OCI-LY7 (cell line): ENCODE results near the gene LCE3D. TPM values are rescaled to one million over a fixed set of nuclear protein-coding genes. Genes with fewer than 3 reads are reported as not detected.

Experiments used
- BruUV-seq: library from RNA; stranded (reverse); fragments of 400-500 nt; replicated peaks from 2 replicates; lab custom pipeline; 2021; lab: Mats Ljungman, UMichigan
- CTCF ChIA-PET: fragments of 300-600 bp; sonication (Branson Sonifier 250); formaldehyde crosslinking; loops from one replicate; lab custom pipeline; 2022; ENCODE audit warnings: antibody characterized with exemption; ENCODE audit not compliant: unreplicated experiment; lab: Charles Lee
- POLR2A ChIA-PET: fragments of 300-600 bp; sonication (Branson Sonifier 250); formaldehyde crosslinking; loops from one replicate; lab custom pipeline; 2022; ENCODE audit warnings: antibody characterized with exemption; lab: Charles Lee
- DNase-seq: peaks from one replicate; pipeline ENCODE4 v3.0.0-alpha.2; 2015; ENCODE audit warnings: low spot score
- H2AFZ ChIP-seq: fragments of 200-600 bp; sonication (generic), shearing (Covaris generic); 2 replicates; pipeline ENCODE4 v1.6.1; 2014; ENCODE audit warnings: mild to moderate bottlenecking, antibody characterized with exemption, low read length, moderate library complexity
- H3K27ac ChIP-seq: fragments of 200-600 bp; sonication (generic); 2 replicates; pipeline ENCODE4 v1.5.1; 2014; ENCODE audit warnings: mixed run types, low read depth, mild to moderate bottlenecking, moderate library complexity, low read length, inconsistent platforms; ENCODE audit not compliant: poor library complexity, severe bottlenecking
- H3K36me3 ChIP-seq: fragments of 200-600 bp; sonication (generic); 2 replicates; pipeline ENCODE4 v1.6.1; 2014; ENCODE audit warnings: mild to moderate bottlenecking, antibody characterized with exemption, low read length, moderate library complexity, mixed read lengths; ENCODE audit not compliant: insufficient read depth
- H3K4me1 ChIP-seq: fragments of 200-600 bp; sonication (generic); 2 replicates; pipeline ENCODE4 v1.5.1; 2014; ENCODE audit warnings: mild to moderate bottlenecking, low read length; ENCODE audit not compliant: insufficient read depth, poor library complexity, severe bottlenecking
- H3K4me2 ChIP-seq: fragments of 200-600 bp; sonication (generic); 2 replicates; pipeline ENCODE4 v1.6.1; 2014; ENCODE audit warnings: mild to moderate bottlenecking, low read length
- H3K4me3 ChIP-seq: fragments of 200-600 bp; sonication (generic); 2 replicates; pipeline ENCODE4 v1.5.1; 2014; ENCODE audit warnings: mild to moderate bottlenecking, low read depth, low read length; ENCODE audit not compliant: poor library complexity, severe bottlenecking
- H3K79me2 ChIP-seq: fragments of 200-600 bp; sonication (generic); 2 replicates; pipeline ENCODE4 v1.6.1; 2016; ENCODE audit warnings: low read depth, mild to moderate bottlenecking, low read length, moderate library complexity, mixed read lengths; ENCODE audit not compliant: insufficient read depth
- H3K9me2 ChIP-seq: fragments of 200-600 bp; sonication (generic); 2 replicates; pipeline ENCODE4 v1.6.1; 2016; ENCODE audit warnings: mild to moderate bottlenecking, low read length, mixed read lengths; ENCODE audit not compliant: insufficient read depth
- H3K9me3 ChIP-seq: fragments of 200-600 bp; sonication (generic); 2 replicates; pipeline ENCODE4 v1.6.1; 2014; ENCODE audit warnings: mild to moderate bottlenecking, mixed run types, low read length, mixed read lengths
- H4K20me1 ChIP-seq: fragments of 200-600 bp; sonication (generic); 2 replicates; pipeline ENCODE4 v1.6.1; 2014; ENCODE audit warnings: mild to moderate bottlenecking, antibody characterized with exemption, low read length, moderate library complexity, mixed read lengths; ENCODE audit not compliant: insufficient read depth
- CTCF ChIP-seq: fragments of 200-600 bp; sonication (generic); conservative IDR thresholded peaks from 2 replicates; pipeline ENCODE4 v1.5.1; 2014; ENCODE audit warnings: mild to moderate bottlenecking, antibody characterized with exemption, low read length, moderate library complexity, mixed read lengths
- EZH2phosphoT487 ChIP-seq: fragments of 200-600 bp; sonication (generic); IDR thresholded peaks from 2 replicates; pipeline ENCODE4 v1.6.1; 2018; ENCODE audit warnings: low read depth, borderline replicate concordance, mild to moderate bottlenecking, mixed run types, antibody characterized with exemption, low read length, moderate library complexity, mixed read lengths
- intact Hi-C: fragments of 100-400 bp; cut with micrococcal nuclease; formaldehyde crosslinking; loops from one replicate; pipeline ENCODE4 v1.10.0; 2022; ENCODE audit not compliant: unreplicated experiment
- total RNA-seq, 2 experiments: library from RNA; depleted of rRNA in 1 of 2; stranded (reverse); fragments of >200 nt in 1 of 2; shearing (Covaris generic) in 1 of 2; gene quantifications; 2 replicates each; pipeline ENCODE4 v1.2.3, GENCODE V29; 2014 to 2022

Gene LCE3D
- total RNA-seq, 2 experiments from 2014 or later = not detected

- Histone ChIP-seq H2AFZ (no peak within 1 kb of the TSS), H3K79me2 (no peaks in the 10 kb centered on the region), H3K4me3 (no peak within 1 kb of the TSS), H4K20me1 (no peaks in the 10 kb centered on the region), H3K9me3 (no peaks in the 10 kb centered on the region), H3K27ac (no peak within 1 kb of the TSS), H3K4me1 (no peaks in the 10 kb centered on the region), H3K36me3 (no peaks in the 10 kb centered on the region), H3K9me2 (no peaks in the 10 kb centered on the region), H3K4me2 (no peak within 1 kb of the TSS)
- ChIA-PET CTCF (no interaction called here), POLR2A (no interaction called here)
- BruUV-seq = no TSS peak
- DNase-seq = no peak
- intact Hi-C loops = no loop called here
- TF ChIP-seq CTCF (no peak), EZH2phosphoT487 (no peak)
Observed at GRCh38 chr1:152599934-152600333, 19.6 kb upstream of the LCE3D start, which contains the start of gene LCE3C. Gene LCE3C, plus strand, starts transcription at chr1:152600234. Its CDS starts 498 bp downstream, at chr1:152600732.

GRCh38 chr1:152596986-152597385 is 16.7 kb upstream of the LCE3D start:
- no peak overlapping the region for H2AFZ ChIP-seq
- CTCF ChIA-PET = no interaction called here
- no peaks in the 10 kb centered on the region for H3K9me3 ChIP-seq
- no peaks in the 10 kb centered on the region for H3K36me3 ChIP-seq
- BruUV-seq = no TSS peak
- H3K79me2 ChIP-seq = no peaks in the 10 kb centered on the region
- TF ChIP-seq EZH2phosphoT487 (no peak), CTCF (no peak)
- H3K4me2 ChIP-seq = no peak overlapping the region
- H4K20me1 ChIP-seq = no peaks in the 10 kb centered on the region
- H3K4me3 ChIP-seq = no peak overlapping the region
- no peaks in the 10 kb centered on the region for H3K4me1 ChIP-seq
- no peak for DNase-seq
- POLR2A ChIA-PET = no interaction called here
- no peak overlapping the region for H3K27ac ChIP-seq
- H3K9me2 ChIP-seq = no peaks in the 10 kb centered on the region
- intact Hi-C loops = no loop called here

- no peaks in the 10 kb centered on the region for H3K9me3 ChIP-seq
- no peaks in the 10 kb centered on the region for H4K20me1 ChIP-seq
- no TSS peak for BruUV-seq
- H3K4me3 ChIP-seq = no peak overlapping the region
- no peak overlapping the region for H3K4me2 ChIP-seq
- no peaks in the 10 kb centered on the region for H3K4me1 ChIP-seq
- H3K36me3 ChIP-seq = no peaks in the 10 kb centered on the region
- DNase-seq = no peak
- no peak overlapping the region for H2AFZ ChIP-seq
- ChIA-PET POLR2A (no interaction called here), CTCF (no interaction called here)
- no peak for TF ChIP-seq CTCF
- TF ChIP-seq EZH2phosphoT487 = no peak
- H3K27ac ChIP-seq = no peak overlapping the region
- H3K9me2 ChIP-seq = no peaks in the 10 kb centered on the region
- intact Hi-C loops = no loop called here
- no peaks in the 10 kb centered on the region for H3K79me2 ChIP-seq
Observed at GRCh38 chr1:152585586-152585985, 5.3 kb upstream of the LCE3D start.
